ENCODE data around the gene MCM6. TPM values are rescaled to one million over a fixed set of nuclear protein-coding genes. Genes with fewer than 3 reads are reported as not detected.
A peak's percentile ranks its signal among the peaks of the same experiment; 100 is the strongest.

Gene MCM6
- total RNA-seq, 8 experiments from 2014 or later, result 9.1 to 124 (median 19.0) TPM

DNA sequence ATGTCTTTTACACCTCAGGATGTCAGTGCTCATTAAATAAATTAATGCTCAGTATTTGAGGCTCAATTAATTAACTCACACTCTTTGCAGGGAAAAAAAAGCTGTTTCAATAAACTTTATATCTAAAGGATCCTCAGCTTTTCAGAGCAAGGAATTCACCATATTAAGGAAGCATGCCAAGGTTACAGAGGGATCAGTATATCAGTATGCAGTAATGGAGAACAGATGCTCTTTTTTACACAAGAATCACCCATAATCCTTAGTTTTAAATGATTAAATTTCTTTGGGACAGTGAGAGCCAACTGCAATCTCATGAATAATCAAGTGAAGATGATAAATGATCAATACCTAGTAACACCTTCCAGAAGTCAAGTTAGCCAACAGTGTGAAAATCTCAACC lies 24.4 kb downstream of the MCM6 start:
- no peak overlapping the region for H3K27ac ChIP-seq
- ATAC-seq (replicated peaks in 6 of 8), result no peak
- H3K4me3 ChIP-seq, result no peak overlapping the region
- in situ Hi-C loops (cut with MboI; ENCODE audit: low pct_unique_long_range_greater_than_20kb in 2 of 9, low sequenced_read_pairs in 9 of 9, unreplicated experiment in 9 of 9), result no loop called here
- H3K4me1 ChIP-seq (replicated peaks in 1 of 2), result no peaks in the 10 kb centered on the region

DNA sequence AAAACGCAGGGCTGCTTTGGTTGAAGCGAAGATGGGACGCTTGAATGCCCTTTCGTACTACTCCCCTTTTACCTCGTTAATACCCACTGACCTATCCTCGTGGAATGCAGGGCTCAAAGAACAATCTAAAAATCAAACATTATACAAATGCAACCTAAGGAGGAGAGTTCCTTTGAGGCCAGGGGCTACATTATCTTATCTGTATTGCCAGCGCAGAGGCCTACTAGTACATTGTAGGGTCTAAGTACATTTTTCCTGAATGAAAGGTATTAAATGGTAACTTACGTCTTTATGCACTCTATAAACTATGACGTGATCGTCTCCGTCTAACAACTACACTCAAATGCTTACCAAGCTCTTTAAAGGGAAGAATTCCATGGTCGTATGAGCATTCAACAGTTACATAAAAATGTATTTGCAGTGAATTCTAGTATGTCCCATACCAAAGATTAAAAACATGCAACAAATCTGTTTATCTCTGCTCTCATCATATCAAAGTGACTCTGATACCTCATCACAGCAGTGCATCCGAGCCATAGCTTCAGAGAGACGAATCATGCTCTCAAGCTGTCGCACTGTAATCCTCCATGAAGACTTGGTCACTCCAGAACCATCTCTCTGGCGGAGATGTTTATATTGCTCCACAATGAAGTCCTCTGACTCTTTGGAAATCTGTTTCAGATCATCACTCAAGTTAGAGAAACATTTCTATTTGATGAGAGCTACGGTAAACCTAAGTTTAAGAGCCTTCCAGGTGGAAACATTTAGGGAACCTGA lies 25.2 kb downstream of the MCM6 start:
- H3K27ac ChIP-seq, result no peak overlapping the region
- WGBS, 10 experiments, result 80 to 100% (median 94%) methylated on average over 4 to 17 of the region's 17 CpGs
- H3K4me3 ChIP-seq, result no peak overlapping the region
- in situ Hi-C loops (cut with MboI; ENCODE audit: low pct_unique_long_range_greater_than_20kb in 2 of 9, low sequenced_read_pairs in 9 of 9, unreplicated experiment in 9 of 9), result no loop called here
- no peak for ATAC-seq (replicated peaks in 6 of 8)
- no peaks in the 10 kb centered on the region for H3K4me1 ChIP-seq (replicated peaks in 1 of 2)

DNA sequence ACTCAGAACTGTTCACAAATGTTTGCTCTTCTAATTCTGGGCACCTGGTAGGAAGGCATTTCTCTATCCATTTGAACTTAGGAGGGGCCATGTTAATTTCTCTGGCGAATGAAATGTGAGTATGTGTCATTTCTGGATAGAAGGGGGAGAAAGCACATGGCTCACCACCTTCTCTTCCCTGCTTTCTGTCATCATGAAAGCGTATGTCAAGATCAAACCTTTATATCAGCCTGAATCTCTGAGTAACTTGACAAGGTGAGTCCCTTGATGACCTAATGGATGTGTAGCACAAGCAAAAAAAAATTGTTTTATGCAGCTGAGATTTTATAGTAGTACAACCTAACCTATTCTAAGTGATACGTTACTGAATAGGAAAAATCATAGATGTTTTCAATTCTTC lies 27.2 kb downstream of the MCM6 start:
- Histone ChIP-seq H3K4me1 (replicated peaks in 1 of 2) (no peaks in the 10 kb centered on the region), H3K27ac (no peak overlapping the region), H3K4me3 (no peak overlapping the region)
- in situ Hi-C loops (cut with MboI; ENCODE audit: low pct_unique_long_range_greater_than_20kb in 2 of 9, low sequenced_read_pairs in 9 of 9, unreplicated experiment in 9 of 9), result no loop called here
- 60 to 100% (median 93%) methylated on average over 2 to 3 of the region's 3 CpGs; no CpG with 5 or more reads in 1 of the 10 experiments for WGBS, 10 experiments
- ATAC-seq (replicated peaks in 6 of 8), result no peak

DNA sequence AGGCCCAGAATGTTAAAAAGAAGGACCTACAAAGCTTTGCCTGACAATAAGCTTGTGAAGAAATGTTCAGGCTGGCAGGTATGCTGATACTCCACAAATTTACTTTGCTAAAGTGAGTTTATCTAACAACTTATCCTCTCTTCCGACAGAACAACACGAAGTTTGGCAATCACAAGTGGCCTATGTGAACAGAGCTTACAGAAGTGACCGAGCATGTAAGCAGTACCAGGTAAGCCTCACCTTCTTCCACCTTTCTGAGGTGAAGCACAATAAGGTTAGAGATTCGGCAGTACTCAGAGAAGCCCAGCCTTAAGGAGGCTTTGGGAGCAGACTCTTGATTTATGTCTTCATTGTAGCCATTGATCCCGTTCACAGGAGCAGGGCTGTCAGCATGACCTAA lies 30.2 kb downstream of the MCM6 start:
- Histone ChIP-seq H3K4me3 (no peak overlapping the region), H3K4me1 (replicated peaks in 1 of 2) (no peaks in the 10 kb centered on the region), H3K27ac (no peak overlapping the region)
- 75 to 100% (median 89%) methylated on average over 1 to 5 of the region's 5 CpGs for WGBS, 10 experiments
- in situ Hi-C loops (cut with MboI; ENCODE audit: low pct_unique_long_range_greater_than_20kb in 2 of 9, low sequenced_read_pairs in 9 of 9, unreplicated experiment in 9 of 9), result no loop called here
- no peak for ATAC-seq (replicated peaks in 6 of 8)

DNA sequence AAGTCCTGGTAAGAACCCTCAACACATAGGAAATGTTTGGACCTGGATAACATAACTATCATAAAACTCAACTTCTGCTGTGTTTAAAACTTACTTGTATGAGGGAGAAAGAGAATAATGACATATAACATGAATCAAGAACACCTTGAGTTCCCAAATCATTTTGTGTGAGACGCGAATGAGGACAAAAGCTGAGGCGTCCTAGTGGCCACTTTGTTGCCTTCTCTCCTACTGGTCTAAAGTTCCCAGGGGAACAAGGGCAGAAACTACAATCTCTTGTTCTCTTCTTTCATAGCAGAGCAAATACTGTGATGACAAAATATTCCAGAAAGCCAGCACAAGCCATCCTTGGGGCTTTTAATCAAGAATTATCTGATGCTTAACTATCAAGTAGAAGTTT lies 31.0 kb downstream of the MCM6 start:
- Histone ChIP-seq H3K4me1 (replicated peaks in 1 of 2) (no peaks in the 10 kb centered on the region), H3K4me3 (no peak overlapping the region), H3K27ac (no peak overlapping the region)
- ATAC-seq (replicated peaks in 6 of 8), result no peak
- 94 to 100% (median 100%) methylated on average over 1 to 3 of the region's 3 CpGs; no CpG with 5 or more reads in 3 of the 10 experiments for WGBS, 10 experiments
- in situ Hi-C loops (cut with MboI; ENCODE audit: low pct_unique_long_range_greater_than_20kb in 2 of 9, low sequenced_read_pairs in 9 of 9, unreplicated experiment in 9 of 9), result no loop called here

DNA sequence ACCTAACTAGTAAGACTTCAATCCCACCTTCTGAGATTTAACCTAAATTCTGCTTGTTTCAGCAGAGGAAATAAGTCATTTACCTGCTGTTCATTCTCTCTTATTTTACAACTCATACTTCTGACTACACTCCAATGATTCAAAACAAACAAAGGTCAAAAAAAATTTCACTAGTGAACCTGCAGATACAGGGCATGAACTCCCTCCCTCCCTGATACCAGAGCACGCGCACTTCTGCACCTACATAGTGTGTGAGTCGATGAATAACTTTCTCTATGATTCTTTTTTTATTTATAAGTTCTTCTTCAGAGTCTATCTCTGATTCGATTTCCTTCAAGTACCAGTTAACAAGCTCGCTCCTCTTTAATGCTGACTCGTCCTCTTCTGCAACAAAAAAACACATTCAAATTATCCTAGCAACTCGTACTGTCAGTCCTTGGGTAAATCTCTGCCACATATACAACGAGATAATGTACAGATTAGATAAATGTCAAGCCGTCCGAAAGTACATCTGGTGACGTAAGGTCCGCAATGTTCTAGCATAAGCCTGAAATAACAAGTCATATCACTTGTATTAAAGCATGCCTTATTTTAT lies 31.8 kb downstream of the MCM6 start:
- no peaks in the 10 kb centered on the region for H3K4me1 ChIP-seq (replicated peaks in 1 of 2)
- no peak overlapping the region for H3K27ac ChIP-seq
- no peak for ATAC-seq (replicated peaks in 6 of 8)
- in situ Hi-C loops (cut with MboI; ENCODE audit: low pct_unique_long_range_greater_than_20kb in 2 of 9, low sequenced_read_pairs in 9 of 9, unreplicated experiment in 9 of 9), result no loop called here
- WGBS, 10 experiments, result 83 to 100% (median 93%) methylated on average over 2 to 12 of the region's 12 CpGs
- H3K4me3 ChIP-seq, result no peak overlapping the region

DNA sequence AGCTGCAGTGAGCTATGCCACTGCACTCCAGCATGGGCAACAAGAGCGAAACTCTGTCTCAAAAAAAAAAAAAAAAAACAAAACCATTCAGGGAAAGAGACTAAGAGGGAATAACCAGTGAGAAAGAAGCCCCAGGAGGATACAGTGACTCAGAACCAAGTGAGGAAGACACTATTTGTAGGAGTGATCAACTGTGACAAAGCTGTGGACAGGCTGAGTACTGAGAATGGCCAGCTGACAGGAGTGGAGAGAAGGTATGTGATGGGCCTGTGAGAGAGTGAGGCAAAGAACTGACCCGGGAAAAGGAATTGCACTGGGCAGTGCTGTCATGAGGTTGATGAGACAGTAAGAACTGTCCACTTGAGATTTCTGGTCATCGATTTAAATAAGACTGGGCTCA lies 32.6 kb downstream of the MCM6 start:
- WGBS, 10 experiments, result 85 to 100% (median 100%) methylated on average over 1 to 3 of the region's 3 CpGs; no CpG with 5 or more reads in 2 of the 10 experiments
- in situ Hi-C loops (cut with MboI; ENCODE audit: low pct_unique_long_range_greater_than_20kb in 2 of 9, low sequenced_read_pairs in 9 of 9, unreplicated experiment in 9 of 9), result no loop called here
- H3K4me1 ChIP-seq (replicated peaks in 1 of 2), result no peaks in the 10 kb centered on the region
- H3K27ac ChIP-seq, result no peak overlapping the region
- no peak for ATAC-seq (replicated peaks in 6 of 8)
- H3K4me3 ChIP-seq, result no peak overlapping the region

DNA sequence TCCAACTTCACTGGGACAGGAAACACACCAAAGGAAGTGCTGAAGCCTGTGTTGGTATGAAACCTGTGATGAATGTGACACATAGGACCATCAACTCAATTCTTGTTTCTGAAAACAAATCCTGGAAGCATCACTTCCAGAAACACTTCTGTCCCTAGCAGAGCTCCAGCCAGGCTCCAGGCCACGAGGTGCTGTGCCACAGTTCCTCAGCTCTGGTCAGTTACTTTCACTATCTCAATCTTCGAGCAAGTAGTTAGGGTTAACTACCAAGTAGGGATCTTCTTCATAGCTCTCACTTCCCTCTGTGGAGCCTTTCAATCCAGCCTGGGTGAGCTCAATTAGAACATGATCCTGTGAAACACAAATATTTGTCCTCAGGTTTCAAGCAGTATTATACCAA lies 35.6 kb downstream of the MCM6 start:
- in situ Hi-C loops (cut with MboI; ENCODE audit: low pct_unique_long_range_greater_than_20kb in 2 of 9, low sequenced_read_pairs in 9 of 9, unreplicated experiment in 9 of 9), result no loop called here
- H3K27ac ChIP-seq, result no peak overlapping the region
- H3K4me3 ChIP-seq, result no peak overlapping the region
- ATAC-seq (replicated peaks in 6 of 8), result peak in 2 of 8 experiments; percentile 27 to 54
- H3K4me1 ChIP-seq (replicated peaks in 1 of 2), result no peaks in the 10 kb centered on the region
- WGBS, 10 experiments, result 50 to 100% (median 92%) methylated on average over 1 to 2 of the region's 2 CpGs; no CpG with 5 or more reads in 4 of the 10 experiments

DNA sequence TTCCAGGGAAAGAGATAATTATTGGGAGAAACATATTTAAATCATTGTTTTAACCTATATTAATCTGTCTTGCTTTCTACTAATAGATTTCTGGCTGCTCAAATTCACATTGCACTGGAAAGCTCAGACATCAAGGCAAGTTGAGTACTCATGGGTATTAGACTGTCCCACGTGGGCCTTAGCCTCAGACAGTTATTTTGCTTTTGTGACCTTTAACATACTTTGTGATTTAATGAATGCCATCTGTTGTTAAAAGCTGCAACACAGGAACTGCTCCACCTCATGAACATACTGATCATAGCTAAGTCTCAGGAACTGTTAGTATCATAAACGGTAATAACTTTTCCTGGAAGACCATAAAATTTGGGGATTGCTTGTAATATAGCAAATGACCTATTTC lies 36.5 kb downstream of the MCM6 start:
- no peak overlapping the region for H3K27ac ChIP-seq
- peak in 3 of 8 experiments; percentile 25 to 89 (median 86) for ATAC-seq (replicated peaks in 6 of 8)
- in situ Hi-C loops (cut with MboI; ENCODE audit: low pct_unique_long_range_greater_than_20kb in 2 of 9, low sequenced_read_pairs in 9 of 9, unreplicated experiment in 9 of 9), result no loop called here
- WGBS, 10 experiments, result 0 to 100% (median 16%) methylated on average over 1 to 2 of the region's 2 CpGs; no CpG with 5 or more reads in 3 of the 10 experiments
- H3K4me3 ChIP-seq, result no peak overlapping the region
- H3K4me1 ChIP-seq (replicated peaks in 1 of 2), result no peaks in the 10 kb centered on the region

DNA sequence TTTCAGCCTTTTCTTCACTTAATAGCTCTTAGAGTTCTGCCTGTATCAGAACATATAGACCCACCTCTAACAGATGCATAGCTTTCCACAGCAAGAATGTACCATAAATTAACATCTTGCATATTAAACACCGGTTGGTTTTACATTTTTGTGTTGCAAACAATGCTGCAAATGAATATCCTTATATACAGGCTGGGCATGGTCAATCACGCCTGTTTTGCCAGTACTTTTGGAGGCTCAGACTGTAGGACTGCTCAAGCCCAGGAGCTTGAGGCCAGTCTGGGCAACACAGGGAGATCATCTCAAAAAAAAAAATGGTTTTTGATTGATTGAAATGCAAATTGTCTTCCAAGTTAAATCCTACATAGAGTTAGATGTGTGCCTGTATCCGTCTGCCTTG lies 37.7 kb downstream of the MCM6 start:
- peak in 4 of 8 experiments; percentile 15 to 89 (median 44) for ATAC-seq (replicated peaks in 6 of 8)
- in situ Hi-C loops (cut with MboI; ENCODE audit: low pct_unique_long_range_greater_than_20kb in 2 of 9, low sequenced_read_pairs in 9 of 9, unreplicated experiment in 9 of 9), result no loop called here
- Histone ChIP-seq H3K4me1 (replicated peaks in 1 of 2) (no peaks in the 10 kb centered on the region), H3K4me3 (no peak overlapping the region), H3K27ac (no peak overlapping the region)
- 14 to 85% (median 70%) methylated on average over 1 to 3 of the region's 3 CpGs; no CpG with 5 or more reads in 3 of the 10 experiments for WGBS, 10 experiments

DNA sequence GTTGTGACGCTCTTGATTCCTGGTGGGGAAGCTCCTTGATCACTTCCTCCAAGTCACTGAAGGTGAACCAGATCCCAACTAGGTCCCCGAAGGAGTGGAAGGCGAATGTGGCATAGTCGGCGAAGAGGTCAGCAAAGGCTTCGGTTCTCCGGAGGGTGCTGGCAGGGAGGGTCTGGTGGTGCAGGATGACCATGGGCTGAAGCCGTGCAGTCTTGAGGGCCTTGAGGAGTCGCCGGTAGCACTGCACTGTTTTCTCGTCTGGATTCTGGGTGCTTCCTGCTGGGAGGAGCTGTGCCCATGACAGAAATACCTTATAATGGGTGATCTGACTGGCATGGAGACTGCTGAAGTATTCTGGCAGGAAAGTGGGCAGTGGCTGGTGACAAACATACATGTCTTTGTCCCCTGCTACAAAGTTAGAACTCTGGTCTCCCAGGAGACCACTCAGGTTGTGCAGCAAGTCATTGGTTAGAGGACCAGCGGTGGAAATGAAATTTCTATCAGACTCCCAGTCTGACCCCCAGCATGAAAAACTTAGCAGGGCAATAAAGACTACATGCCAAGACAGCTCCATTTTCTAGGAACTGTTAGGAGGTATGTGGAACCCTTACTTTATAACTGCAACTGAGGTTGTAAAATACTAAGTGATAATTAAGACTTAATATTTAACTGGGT lies 39.5 kb downstream of the MCM6 start, which contains the start of gene LCT:
LCT (minus strand) TSS at position 589 of the 675 bp plus-strand sequence; CDS start at position 574, 15 bp downstream.
- in situ Hi-C loops (cut with MboI; ENCODE audit: low pct_unique_long_range_greater_than_20kb in 2 of 9, low sequenced_read_pairs in 9 of 9, unreplicated experiment in 9 of 9), result no loop called here
- no peak within 1 kb of the TSS for H3K27ac ChIP-seq
- peak in 1 of 8 experiments; percentile 73 for ATAC-seq (replicated peaks in 6 of 8)
- no peaks in the 10 kb centered on the region for H3K4me1 ChIP-seq (replicated peaks in 1 of 2)
- no peak within 1 kb of the TSS for H3K4me3 ChIP-seq
- 60 to 100% (median 91%) methylated on average over 1 to 10 of the region's 12 CpGs; no CpG with 5 or more reads in 2 of the 10 experiments for WGBS, 10 experiments

DNA sequence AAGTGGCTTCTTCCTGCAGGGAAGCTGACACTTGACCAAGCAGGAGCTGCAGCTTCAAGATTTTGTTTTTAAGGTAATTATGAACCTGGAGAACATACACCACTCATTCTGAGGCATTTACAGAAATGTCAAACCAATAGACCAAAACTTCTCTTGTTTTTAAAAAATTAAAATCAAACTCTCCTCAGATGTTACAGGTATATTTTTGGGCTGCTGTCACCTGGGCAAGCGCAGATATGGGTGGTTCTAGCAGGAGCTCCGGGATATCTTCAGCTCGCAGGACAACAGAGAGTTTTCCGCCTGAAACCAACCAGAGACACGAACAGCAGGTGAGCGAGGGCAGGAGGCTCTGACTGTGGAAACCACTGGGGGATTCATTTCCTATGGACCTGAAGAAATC lies 43.4 kb downstream of the MCM6 start:
- Histone ChIP-seq H3K27ac (no peak overlapping the region), H3K4me1 (replicated peaks in 1 of 2) (peaks cover 0 to 5% of the 10 kb centered on the region in 2 donors), H3K4me3 (no peak overlapping the region)
- in situ Hi-C loops (cut with MboI; ENCODE audit: low pct_unique_long_range_greater_than_20kb in 2 of 9, low sequenced_read_pairs in 9 of 9, unreplicated experiment in 9 of 9), result no loop called here
- 71 to 100% (median 89%) methylated on average over 3 to 6 of the region's 6 CpGs; no CpG with 5 or more reads in 4 of the 10 experiments for WGBS, 10 experiments
- no peak for ATAC-seq (replicated peaks in 6 of 8)

DNA sequence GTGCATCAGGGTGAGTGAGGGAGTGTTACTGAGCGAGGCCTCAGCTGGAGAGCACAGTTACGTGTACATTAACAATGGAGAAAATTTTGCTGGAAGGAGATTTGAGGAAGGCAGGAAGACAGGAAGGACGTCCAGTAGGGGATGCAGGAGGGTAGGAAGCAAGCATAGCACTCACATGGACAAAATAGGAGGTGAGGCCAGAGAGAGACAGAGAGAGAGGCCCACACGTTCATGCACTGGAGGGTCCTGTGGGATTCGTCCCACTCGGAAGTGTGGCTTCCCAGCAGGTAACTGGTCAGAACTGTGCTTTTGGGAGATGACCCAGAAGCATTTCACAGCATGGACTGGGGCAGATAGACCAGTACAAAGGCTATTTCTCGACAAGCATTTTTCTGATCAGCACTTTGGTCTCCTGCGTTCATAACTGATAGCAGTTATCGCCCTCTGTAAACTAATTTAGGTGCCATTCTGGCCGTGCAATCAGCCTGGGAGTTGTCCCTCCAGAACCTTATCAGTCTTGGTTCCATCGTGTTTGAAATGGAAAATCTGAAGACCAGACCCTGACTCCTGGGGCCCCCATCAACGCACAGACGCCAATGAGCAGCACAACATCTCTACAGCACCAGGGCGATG lies 44.9 kb downstream of the MCM6 start:
- in situ Hi-C loops (cut with MboI; ENCODE audit: low pct_unique_long_range_greater_than_20kb in 2 of 9, low sequenced_read_pairs in 9 of 9, unreplicated experiment in 9 of 9), result no loop called here
- WGBS, 10 experiments, result 68 to 100% (median 80%) methylated on average over 1 to 8 of the region's 14 CpGs; no CpG with 5 or more reads in 1 of the 10 experiments
- Histone ChIP-seq H3K27ac (no peak overlapping the region), H3K4me1 (replicated peaks in 1 of 2) (peaks cover 4 to 5% of the 10 kb centered on the region in 2 donors), H3K4me3 (no peak overlapping the region)
- no peak for ATAC-seq (replicated peaks in 6 of 8)
